ENCODE data around the gene AKAP13.
"Not testable (repeated sequence)": the region's sequence is repeated elsewhere in the genome, so short reads cannot be mapped to it uniquely, and the experiment has no call there.

Gene AKAP13

DNA sequence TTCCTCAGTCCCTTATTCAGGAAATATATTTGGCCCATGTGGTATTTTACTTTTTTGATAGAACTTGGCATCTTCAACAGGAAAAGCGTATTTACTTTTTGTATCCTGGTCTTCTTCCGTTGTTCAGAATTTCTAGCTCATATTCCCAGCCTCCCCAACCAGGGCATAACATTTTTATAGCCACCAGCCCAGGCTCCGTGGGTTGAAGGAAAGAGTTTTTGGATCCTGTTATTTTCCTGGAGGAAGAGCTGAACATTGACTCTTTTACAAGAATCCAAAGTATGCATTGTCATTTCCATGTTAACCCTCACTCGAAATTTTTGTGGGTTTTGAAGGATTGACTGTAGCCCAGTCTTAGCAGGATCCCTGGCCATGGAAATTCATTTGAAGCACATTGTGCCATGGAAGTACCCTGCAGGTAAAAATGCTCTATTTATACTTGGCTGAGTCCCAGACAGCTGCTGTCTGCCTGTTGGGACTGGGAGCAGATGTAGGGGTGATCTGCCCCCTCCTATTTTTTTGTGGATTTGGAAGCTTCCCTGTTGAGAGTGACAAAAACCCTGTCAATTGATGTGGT lies 98.8 kb downstream of the AKAP13 start:
- DNase-seq (ENCODE audit: low read depth) = no peak

DNA sequence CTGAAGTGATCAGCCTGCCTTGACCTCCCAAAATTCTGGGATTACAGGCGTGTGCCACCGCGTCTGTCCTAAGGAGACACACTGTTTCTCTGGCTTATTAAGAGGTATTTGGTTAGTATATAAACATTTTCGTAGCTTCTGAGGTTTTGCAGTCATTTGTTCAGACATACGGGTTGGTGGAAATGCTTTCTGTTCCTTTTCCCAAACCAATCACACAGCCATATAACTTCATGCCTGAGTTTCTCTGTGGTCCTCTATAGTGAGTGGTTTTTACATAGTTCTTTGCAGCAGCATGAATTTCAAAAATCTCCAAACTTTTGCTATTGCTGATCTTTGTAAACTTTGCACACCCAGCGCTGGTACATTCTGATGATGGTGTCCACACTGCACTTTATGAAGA lies 100.5 kb downstream of the AKAP13 start:
- DNase-seq (ENCODE audit: low read depth) = no peak

DNA sequence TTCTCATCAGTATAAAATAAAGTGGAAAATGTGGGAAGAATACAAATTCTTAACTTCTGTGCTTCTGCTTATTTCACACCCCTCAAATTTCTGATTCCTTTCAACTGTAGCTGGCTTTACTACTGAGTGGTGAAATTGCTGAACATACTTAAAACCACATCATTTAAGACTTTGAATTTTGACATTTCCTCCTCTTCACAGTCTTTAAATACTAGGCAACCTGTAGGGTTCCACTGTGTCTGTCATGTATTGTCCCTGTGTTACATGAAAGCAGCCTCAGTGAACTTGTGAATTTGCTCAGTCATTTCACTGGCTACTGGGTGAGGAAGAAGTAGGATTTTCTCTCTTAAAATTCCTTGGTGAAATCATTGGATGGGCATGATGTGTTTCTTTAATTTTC lies 101.1 kb downstream of the AKAP13 start:
- DNase-seq (ENCODE audit: low read depth) = not testable (repeated sequence)

DNA sequence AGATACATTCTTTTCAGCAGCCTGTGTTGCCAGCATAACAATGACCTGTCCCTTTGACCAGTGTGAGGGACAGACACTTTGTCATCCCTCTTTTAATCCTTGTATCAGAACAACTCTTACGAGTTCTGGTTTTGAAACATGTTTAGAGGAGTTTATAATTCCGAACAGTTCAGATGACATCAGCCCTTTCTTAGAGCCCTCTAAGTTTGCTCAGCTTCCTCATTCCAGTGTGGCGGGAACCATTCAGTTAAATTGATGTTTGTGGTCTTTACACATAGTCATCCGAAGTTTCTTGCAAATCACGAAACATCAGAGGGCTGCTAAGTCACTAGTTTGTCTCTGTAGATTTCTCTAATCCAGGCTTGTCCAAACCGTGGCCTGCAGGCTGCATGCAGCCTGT lies 102.5 kb downstream of the AKAP13 start:
- DNase-seq (ENCODE audit: low read depth) = no peak

DNA sequence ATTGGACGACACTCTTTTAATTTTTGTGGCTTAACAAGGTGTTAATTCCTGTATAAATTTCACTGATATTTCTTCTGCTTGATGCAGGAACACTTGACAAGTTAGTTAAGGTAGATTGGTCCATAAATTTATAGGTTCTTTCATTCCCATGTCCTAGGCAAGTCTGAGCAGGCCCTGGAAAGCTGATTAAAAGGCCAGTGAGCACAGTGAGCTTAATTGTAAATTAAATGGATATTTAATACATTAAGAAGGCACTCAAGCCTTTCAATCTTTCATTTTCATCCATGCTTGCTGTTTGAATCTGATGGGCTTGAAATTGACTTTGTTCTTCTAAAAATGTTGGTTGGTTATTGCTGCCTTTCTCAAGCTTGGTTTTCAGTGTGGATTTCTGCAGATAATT lies 103.6 kb downstream of the AKAP13 start:
- DNase-seq (ENCODE audit: low read depth) = not testable (repeated sequence)

DNA sequence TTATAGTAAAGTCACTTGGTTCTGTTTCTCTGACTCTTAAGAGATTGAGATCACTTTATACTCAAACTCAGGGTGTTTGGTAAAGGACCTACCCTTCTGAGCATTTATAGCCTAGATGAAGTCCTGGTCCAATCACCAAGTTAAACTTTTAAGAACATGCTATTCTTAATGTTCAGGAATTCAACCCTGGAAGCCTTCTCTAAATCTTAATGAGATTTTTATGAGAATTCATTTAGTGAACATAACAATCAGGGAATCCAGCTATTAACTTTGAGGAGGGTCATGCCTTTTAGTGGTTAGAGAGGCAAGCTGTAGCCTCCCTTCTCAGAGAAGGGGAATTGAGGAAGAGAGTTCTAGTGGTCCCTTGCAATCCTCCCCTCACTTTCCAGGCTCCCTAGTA lies 104.5 kb downstream of the AKAP13 start:
- DNase-seq (ENCODE audit: low read depth) = not testable (repeated sequence)

DNA sequence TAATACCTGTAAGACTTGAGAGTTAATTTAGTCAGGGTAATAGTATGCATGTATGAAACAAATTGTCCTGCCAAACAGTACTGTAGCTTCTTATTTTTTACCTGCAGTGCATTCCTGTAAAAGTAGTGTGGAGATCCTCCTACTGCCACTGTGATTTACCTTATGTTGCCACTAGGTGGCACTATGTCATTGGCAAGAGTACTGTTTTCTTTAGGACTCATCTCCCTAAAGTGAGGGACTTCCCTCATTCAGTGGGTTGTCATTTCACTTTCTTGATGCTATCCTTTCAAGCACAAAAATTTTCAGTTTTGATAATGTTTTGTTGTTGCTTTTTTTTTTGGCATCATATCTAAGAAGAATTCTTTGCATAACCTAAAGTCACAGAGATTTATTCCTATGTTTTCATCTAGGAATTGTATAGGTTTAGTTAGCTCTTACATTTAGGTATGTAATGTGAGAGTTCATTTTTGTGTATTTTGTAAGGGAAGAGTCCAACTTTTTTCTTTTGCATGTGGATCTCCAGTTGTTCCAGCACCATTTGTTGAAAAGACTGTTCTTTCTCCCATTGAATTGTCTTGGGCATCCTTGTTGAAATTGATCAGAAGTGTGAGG lies 105.7 kb downstream of the AKAP13 start:
- peak; percentile 63 for DNase-seq (ENCODE audit: low read depth)

DNA sequence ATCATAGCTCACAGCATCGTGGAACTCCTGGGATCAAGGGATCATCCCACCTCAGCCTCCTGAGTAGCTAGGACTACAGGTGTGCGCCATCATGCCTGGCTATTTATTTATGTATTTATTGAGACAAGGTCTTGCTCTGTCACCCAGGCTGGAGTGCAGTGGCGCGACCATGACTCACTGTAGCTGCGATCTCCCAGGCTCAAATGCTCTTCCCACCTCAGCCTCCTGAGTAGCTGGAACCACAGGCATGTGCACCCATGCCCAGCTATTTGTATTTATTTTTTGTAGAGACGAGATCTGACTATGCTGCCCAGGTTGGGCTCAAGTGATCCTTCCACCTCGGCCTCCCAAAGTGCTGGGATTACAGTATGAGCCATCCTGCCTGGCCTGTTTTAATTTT lies 107.4 kb downstream of the AKAP13 start:
- not testable (repeated sequence) for DNase-seq (ENCODE audit: low read depth)

DNA sequence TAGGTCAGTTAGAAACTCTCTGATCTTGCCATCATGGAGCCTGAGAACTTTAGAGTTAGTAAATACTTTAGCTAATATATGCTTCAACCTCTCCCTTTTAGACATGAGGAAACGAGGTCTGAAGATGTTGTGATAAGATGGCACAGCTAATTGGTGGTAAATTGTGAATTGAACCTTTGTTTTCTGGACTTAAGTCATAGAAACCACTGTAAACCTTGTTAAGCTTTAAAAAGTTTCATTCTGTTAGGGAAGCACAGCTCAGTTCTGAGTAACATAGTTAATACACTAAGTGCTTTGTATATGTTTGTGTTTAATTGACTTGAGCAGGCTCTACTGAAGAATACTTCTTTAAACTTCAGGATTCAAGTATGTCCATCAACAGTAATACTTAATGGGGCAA lies 108.6 kb downstream of the AKAP13 start:
- no peak for DNase-seq (ENCODE audit: low read depth)

DNA sequence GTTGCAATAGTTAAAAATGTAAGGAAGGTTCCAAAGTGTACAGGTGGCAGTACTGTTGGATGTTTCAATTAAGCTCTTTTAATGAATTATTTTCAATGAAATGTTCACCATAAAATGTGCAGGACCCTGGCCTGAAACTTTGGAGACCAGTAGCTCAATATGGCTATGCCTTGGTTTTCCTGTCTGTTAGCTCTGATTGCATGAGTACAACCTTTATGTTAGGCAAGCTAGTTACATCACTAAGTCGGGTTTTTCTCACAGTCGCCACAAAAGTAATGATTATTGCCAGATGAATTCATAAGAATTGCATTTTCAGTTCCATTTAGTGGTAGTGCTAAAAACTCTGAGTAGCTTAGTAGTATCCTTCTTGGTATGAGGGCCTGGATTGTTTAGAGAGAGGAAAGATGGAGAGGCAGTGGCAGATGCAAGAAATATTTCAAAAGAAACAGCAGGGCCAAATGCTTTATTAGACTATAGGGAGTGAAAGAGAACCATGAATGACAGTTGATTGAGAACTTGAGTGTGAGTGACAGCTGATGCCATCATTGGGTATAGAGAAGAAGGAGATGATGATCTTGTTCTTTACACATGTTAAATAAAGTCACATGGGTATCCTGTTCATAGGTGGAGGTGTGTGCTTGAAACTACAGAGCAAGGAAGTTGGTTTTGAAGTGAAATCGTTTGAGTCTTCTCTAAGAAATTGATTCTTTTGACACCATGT lies 109.5 kb downstream of the AKAP13 start:
- no peak for DNase-seq (ENCODE audit: low read depth)

DNA sequence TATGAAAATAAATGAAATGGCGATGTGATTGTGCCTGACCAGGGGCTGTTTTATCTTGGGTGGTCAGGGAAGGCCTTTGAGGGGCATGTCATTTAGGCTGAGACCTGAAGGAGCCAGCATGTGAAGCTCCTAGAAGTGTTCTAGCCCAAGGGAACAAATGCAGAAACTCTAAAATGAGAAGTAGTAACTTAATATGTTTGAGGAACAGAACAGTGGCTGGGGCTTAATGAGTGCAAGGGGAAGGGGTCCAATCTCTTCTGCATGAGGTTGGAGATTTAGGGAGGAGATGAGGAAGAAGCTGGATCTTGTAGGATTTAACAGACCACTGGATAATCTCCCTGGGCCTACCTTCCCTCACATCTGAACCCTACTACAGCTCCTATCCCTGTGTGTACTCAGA lies 110.5 kb downstream of the AKAP13 start:
- no peak for DNase-seq (ENCODE audit: low read depth)

DNA sequence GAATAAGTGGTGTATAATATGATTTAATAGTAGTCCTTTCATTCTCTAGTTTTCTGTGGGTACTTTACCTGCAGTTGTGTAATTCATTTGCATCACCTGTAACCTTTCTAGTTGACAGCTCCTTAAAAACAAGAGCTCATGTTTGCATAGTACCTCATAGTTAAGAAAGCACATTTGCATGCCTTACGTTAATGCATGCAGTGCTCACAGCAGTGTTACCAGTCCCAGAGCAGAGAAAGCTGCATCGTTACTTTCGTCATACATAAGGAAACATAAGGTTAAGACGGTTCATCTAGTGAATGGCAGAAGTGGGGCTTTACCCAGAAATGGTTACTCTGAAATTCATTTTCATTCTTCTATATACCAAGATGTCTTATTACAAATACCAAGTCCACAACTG lies 111.3 kb downstream of the AKAP13 start:
- DNase-seq (ENCODE audit: low read depth) = no peak

DNA sequence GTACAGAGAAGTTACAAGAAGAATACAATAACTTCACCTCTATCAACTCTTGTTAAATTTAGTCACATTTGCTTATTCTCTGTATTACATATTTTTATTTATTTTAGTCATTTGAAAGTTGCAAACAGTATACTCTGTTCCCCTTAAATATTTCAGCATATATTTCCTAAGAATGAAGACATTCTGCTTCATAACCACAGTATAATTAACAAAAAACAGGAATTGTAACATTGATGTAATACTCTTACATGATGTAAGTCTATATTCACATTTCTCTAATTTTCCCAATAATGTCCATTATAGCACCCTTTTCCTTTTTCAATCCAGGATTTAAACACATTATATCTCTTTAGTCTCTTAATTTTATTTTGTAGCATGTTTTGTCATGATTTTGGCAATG lies 112.0 kb downstream of the AKAP13 start:
- no peak for DNase-seq (ENCODE audit: low read depth)

DNA sequence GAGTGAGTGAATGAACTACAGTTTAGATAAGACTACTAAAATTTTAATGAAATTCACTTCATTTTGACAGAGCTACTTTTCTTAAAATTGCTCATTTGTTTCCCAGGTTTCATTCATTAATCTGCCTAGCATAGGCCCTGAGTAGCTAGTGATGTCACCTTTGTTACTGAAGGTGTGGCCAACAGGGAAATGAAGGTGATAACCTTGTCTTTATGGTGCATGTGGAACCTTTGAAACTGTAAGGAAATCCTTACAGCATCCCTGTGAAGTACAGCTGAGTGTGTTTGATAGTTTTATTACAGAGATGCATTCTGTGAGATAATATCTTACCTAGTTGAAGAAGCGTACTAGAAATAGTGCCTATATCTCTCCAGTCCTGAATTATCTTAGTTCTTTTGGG lies 112.9 kb downstream of the AKAP13 start:
- DNase-seq (ENCODE audit: low read depth) = no peak

DNA sequence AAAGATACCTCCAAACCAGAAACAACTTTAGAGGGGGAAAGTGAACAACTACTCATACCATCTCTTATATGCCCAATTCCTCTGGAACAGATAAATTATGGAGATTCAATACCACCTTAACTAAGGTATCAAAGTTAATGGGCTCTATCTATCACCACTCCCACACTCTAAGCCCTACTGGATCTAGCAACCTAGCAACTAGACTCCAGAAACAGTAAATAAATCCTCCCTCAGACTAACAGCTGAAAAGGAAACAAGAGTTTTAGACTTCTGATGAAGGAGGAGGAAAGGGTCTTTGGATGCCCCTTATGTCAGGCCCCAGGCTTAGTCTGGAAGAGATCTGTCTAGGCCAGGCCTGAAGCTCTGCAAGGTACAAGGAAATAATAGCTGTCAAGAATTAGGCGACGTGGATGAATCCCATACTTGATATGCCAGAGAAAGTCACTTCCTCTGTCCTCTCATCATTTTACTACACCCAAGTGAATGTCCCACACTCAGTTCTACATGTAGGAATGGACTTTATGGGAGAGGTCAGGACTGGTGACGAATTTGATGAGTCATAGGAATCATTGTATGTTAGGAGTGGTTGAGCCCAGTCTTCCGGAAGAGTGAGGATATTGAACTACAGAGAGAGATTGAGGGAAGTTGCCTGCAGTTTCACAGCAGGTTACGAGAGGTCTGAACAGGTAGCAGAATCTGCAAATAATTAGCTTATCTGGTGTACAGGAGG lies 113.8 kb downstream of the AKAP13 start:
- no peak for DNase-seq (ENCODE audit: low read depth)

DNA sequence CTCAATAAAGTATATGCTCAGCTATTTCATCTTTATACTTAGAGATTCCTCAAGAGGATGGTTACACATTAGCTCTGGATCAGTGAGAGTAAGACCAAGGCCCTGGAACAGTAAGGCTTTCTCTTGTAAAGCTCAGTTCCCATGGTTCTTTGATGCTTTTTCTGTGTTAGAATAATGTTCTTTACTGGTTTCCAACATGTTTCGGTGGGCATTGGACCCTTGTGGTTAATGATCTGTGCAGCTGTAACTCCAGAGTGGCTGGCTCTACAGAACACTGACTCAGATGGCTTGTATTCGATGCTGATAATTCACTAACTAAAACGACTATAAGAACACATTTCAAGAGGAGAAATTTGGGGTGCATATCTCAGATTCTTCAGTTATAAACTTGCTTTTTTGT lies 114.7 kb downstream of the AKAP13 start:
- no peak for DNase-seq (ENCODE audit: low read depth)

DNA sequence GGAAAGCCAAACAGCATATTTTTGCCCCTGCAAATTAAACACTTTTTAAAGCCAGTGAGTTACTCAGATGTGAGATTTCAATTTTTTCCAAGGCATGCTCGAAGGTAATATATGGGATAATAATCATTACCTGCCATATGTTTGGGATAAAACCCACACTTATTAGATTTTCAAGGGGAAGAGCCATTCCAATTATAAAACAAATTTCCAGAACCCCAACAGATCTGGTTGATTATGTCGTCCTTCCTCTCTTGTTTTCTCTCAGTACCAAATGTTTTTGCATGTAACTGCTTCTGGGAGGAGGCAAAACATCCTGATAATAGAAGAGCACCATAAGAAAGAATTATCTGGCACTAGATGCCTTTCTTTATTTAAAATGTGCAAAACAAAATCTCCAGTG lies 115.1 kb downstream of the AKAP13 start:
- DNase-seq (ENCODE audit: low read depth) = no peak

DNA sequence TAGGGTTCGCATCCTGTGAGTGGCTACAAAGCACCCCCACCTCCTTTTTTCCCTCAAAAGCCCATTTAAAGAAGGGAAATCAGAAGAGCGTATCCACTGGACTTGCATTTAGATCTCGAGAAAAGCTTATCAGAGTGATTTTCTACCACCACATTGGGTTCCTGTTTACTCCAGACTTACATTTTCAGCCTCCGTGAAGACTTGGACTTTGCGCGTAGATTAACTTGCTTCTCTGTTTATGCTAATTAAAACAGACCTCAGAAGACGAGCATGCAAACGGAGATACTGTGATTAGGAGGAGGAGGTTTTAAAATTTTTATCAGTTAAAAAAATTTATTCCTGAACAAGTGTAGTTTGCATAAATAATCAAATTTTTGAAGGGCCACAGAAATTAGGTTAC lies 115.7 kb downstream of the AKAP13 start:
- DNase-seq (ENCODE audit: low read depth) = no peak

DNA sequence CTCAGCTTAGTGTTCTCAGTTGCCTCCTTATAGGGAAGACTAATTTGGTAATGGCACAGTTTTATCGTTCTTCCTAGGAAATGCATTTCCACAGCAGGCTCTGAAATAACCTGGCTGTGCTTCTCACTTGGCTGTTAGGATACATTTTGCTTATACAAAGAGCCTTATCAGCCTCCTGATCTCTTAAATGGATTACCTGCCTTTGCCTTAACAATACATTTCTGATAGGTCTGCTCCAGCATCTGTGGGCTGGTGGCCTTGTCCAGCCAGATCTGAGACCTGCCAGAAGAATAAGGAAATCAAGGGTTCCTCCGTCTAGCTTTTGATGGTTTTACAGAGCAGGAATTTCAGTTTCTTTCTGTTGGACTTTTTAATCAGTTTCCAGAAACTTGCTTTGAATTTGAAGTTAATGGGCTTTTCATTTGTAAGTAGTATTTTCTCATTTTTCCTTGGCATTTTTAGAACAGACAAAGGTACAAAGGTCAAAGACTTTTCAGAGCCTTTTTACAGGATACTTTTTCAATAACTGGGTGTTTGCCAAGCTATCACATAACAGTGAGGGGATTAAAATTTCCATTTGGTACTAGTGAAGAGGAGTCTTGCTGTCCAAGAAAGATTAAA lies 116.3 kb downstream of the AKAP13 start:
- DNase-seq (ENCODE audit: low read depth) = no peak

DNA sequence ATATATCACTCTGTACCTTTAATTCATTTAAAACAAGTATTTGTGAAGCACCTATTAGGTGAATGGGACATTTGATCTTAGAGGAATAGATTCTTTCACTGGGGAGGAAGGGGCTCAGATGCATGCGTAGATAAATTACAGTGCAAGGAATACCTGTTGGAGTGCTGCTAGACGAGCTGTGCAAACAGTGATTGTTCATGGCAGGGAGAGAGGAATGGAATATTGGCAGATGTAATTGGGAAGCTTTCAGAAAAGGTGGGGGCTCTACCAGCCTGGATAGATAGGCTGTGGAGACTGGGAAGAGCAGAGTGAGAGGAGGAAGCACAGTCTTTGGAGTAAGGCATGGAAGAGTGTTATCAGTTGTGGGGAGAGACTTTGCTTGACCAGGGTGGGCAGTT lies 116.8 kb downstream of the AKAP13 start:
- DNase-seq (ENCODE audit: low read depth) = no peak

DNA sequence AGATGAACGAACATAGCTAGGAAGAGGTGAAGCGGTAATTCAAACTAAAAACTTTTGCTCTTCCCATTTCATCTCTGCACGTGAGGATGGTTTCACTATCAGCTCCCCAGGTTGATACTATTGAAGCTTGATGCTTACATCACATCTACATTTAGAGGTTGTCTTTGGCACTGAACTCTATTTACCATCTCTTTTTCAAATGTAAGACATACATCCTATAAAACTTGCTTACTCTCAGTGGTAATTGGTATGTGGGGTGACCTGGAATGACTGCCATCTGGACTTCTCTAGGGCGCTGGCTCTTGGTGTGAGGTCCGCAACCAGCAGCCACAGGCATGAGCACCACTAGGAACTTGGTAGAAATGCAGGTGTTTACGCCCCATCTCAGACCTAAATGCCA lies 118.1 kb downstream of the AKAP13 start:
- DNase-seq (ENCODE audit: low read depth) = no peak

DNA sequence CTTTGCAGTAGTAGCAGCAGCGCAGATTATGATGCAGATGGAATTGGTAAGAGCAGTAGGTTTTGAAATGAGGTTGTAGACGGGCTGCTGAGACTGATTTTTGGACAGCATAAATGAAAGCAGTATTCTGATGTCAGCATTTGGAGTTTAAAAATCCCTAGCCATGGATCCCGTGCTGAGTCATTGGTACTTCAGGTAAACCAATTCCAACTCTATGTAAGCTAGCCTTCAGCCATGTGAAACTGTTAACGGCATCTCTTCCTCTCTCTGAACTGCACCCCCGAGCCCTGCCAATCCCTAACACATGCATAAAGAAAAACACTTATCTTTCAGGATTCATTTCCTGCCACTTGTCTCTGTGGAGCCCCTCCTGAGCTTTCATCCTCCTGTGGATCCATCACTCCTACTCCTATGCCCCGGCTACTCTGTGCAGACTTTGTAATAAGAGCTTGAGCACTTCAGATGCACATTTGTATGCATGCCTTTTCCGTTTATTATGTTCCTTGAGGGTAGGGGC lies 119.0 kb downstream of the AKAP13 start:
- DNase-seq (ENCODE audit: low read depth) = no peak

Measured in stimulated activated CD4-positive, alpha-beta T cell treated with anti-CD3 and anti-CD28 coated beads, Interleukin-2, amount 100 ng/mL, for 4 hours (primary cell).